ENCODE results near the gene HDAC6. TPM values are rescaled to one million over a fixed set of nuclear protein-coding genes. Genes with fewer than 3 reads are reported as not detected.

The HDAC6 gene
- total RNA-seq, 4 donors from 2014 or later: 80.4 to 124 (median 90.5) TPM

DNA sequence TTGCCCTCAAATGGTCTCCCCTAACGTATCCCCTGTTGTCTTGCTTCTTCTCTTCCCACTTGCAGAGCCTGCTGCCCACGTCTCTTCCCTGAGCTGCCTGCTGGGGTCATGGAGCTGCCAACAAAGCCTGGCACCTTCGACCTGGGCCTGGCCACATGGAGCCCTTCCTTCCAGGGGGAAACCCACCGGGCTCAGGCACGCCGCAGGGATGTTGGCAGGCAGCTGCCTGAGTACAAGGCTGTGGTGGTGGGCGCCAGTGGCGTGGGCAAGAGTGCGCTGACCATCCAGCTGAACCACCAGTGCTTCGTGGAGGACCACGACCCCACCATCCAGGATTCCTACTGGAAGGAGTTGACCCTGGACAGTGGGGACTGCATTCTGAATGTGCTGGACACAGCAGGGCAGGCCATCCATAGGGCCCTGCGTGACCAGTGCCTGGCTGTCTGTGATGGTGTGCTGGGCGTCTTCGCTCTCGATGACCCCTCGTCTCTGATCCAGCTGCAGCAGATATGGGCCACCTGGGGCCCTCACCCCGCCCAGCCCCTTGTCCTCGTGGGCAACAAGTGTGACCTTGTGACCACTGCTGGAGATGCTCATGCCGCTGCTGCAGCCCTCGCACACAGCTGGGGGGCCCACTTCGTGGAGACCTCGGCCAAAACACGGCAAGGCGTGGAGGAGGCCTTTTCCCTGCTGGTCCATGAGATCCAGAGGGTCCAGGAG, 27.3 kb downstream of the HDAC6 start:
- no peak for DNase-seq
- Histone ChIP-seq H3K27me3 (no peaks in the 10 kb centered on the region), H3K4me3 (replicated peaks in 1 of 3) (no peak overlapping the region), H3K36me3 (no peaks in the 10 kb centered on the region), H3K4me1 (no peaks in the 10 kb centered on the region), H3K9me3 (no peaks in the 10 kb centered on the region), H3K27ac (no peak overlapping the region)
- intact Hi-C loops (cut with DNase I): no loop called here
- WGBS, 2 donors: 84 to 88% methylated on average over 5 to 11 of the region's 24 CpGs
- TF ChIP-seq POLR2A (IDR thresholded peaks at IDR 0.05): no peak
- TF ChIP-seq, protein P1, sequence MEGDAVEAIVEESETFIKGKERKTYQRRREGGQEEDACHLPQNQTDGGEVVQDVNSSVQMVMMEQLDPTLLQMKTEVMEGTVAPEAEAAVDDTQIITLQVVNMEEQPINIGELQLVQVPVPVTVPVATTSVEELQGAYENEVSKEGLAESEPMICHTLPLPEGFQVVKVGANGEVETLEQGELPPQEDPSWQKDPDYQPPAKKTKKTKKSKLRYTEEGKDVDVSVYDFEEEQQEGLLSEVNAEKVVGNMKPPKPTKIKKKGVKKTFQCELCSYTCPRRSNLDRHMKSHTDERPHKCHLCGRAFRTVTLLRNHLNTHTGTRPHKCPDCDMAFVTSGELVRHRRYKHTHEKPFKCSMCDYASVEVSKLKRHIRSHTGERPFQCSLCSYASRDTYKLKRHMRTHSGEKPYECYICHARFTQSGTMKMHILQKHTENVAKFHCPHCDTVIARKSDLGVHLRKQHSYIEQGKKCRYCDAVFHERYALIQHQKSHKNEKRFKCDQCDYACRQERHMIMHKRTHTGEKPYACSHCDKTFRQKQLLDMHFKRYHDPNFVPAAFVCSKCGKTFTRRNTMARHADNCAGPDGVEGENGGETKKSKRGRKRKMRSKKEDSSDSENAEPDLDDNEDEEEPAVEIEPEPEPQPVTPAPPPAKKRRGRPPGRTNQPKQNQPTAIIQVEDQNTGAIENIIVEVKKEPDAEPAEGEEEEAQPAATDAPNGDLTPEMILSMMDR (IDR thresholded peaks at IDR 0.05): no peak

GRCh38 chrX:48831136-48831908, 29.5 kb downstream of the HDAC6 start:
- DNase-seq: no peak
- TF ChIP-seq, protein P1 (IDR thresholded peaks at IDR 0.05): no peak
- TF ChIP-seq POLR2A (IDR thresholded peaks at IDR 0.05): no peak
- Histone ChIP-seq H3K27me3 (no peaks in the 10 kb centered on the region), H3K9me3 (no peaks in the 10 kb centered on the region), H3K36me3 (no peaks in the 10 kb centered on the region), H3K4me3 (replicated peaks in 1 of 3) (no peak overlapping the region), H3K4me1 (peaks cover 0 to 5% of the 10 kb centered on the region in 2 donors), H3K27ac (no peak overlapping the region)
- WGBS, 2 donors: no CpG with 5 or more reads among the region's 58 CpGs
- intact Hi-C loops (cut with DNase I): no loop called here

DNA sequence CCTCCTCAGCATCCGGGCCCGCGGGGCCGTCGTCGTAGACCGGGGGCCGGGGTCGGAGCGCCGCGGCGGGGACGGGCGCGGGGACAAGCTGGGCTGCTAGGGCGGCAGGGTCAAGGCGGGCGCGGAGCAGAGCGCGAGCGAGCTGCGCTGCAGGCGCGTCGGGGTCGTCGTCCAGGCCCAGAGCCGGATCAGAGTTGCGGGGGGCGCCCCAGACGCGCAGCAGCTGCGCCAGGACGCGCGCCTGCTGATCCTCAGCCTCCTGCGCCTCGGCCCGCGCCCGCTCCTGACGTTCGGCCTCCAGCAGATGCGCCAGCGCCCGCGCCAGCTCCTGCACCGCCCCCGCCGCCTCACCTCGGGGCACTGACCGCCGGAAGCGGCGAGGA, 30.0 kb downstream of the HDAC6 start:
- intact Hi-C loops (cut with DNase I): no loop called here
- Histone ChIP-seq H3K36me3 (no peaks in the 10 kb centered on the region), H3K4me3 (replicated peaks in 1 of 3) (no peak overlapping the region), H3K27me3 (no peaks in the 10 kb centered on the region), H3K9me3 (no peaks in the 10 kb centered on the region), H3K27ac (no peak overlapping the region), H3K4me1 (peaks cover 0 to 5% of the 10 kb centered on the region in 2 donors)
- no CpG with 5 or more reads among the region's 57 CpGs for WGBS, 2 donors
- no peak for DNase-seq
- no peak for TF ChIP-seq POLR2A (IDR thresholded peaks at IDR 0.05)
- TF ChIP-seq, protein P1 (IDR thresholded peaks at IDR 0.05): no peak

GRCh38 chrX:48833542-48834138, 31.8 kb downstream of the HDAC6 start:
- DNase-seq: no peak
- Histone ChIP-seq H3K27me3 (no peaks in the 10 kb centered on the region), H3K4me3 (replicated peaks in 1 of 3) (no peak overlapping the region), H3K36me3 (no peaks in the 10 kb centered on the region), H3K9me3 (no peaks in the 10 kb centered on the region), H3K27ac (no peak overlapping the region), H3K4me1 (peaks cover 0 to 5% of the 10 kb centered on the region in 2 donors)
- WGBS, 2 donors: 31 to 36% methylated on average over 9 of the region's 9 CpGs
- TF ChIP-seq, protein P1 (IDR thresholded peaks at IDR 0.05): no peak
- no peak for TF ChIP-seq POLR2A (IDR thresholded peaks at IDR 0.05)
- intact Hi-C loops (cut with DNase I): no loop called here

GRCh38 chrX:48834383-48834709, 32.5 kb downstream of the HDAC6 start:
- WGBS, 2 donors: 20 to 40% methylated on average over 1 of the region's 7 CpGs
- Histone ChIP-seq H3K27ac (no peak overlapping the region), H3K4me3 (replicated peaks in 1 of 3) (no peak overlapping the region), H3K9me3 (no peaks in the 10 kb centered on the region), H3K36me3 (no peaks in the 10 kb centered on the region), H3K27me3 (no peaks in the 10 kb centered on the region), H3K4me1 (peaks cover 0 to 5% of the 10 kb centered on the region in 2 donors)
- intact Hi-C loops (cut with DNase I): no loop called here
- TF ChIP-seq POLR2A (IDR thresholded peaks at IDR 0.05): no peak
- TF ChIP-seq, protein P1 (IDR thresholded peaks at IDR 0.05): no peak
- DNase-seq: no peak
